Measurements from ENCODE around the gene RNF13. TPM values are rescaled to one million over a fixed set of nuclear protein-coding genes. Genes with fewer than 3 reads are reported as not detected.

Gene RNF13
- total and polyA plus RNA-seq, 2 donors (not counting 3 experiments of a cell fraction or from before 2014, with no cell fraction given) = 16.4 to 27.1 TPM

DNA sequence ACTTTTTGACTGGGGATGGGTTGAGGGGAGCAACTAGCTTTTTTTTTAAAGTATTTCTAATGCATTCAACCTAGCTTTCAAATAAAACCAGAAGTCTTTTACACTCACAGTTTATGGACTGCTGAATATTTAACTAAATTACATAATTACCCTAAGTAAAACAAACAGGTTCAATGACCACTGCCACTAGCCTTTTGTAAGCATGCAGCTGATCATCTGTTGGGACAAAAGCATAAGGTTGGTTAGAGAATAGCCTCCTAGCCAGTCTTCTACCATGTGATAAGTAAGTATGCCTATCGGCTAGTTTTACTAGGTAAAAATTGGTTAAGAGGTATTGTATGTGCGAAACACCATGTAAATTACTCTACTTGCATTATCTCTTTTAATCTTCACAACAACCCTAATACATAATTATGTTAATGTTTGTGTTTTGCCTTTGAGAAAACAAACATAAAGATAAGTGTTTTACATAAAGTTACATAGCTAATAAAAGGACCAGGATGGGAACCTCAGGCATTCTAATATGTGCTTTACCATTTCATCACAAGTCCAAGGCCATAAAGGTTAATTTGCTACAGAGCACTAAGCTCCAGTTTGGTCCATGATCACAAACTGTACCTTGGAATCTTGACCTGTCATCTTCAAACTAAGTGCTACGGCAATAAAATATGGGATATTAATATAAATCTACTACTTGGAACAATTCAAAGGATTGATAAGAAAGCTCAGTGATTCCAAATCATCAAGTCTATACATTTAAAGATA lies 144.5 kb downstream of the RNF13 start:
- no peak for FAIRE-seq
- no peak for DNase-seq (ENCODE audit: low read depth, low spot score)
- TF ChIP-seq FOS (IDR thresholded peaks at IDR 0.05; ENCODE audit: borderline replicate concordance, insufficient read depth, low read length) (no peak), EZH2 (IDR thresholded peaks at IDR 0.05; ENCODE audit: borderline replicate concordance, low read depth, low read length, severe bottlenecking) (no peak), GATA2 (IDR thresholded peaks at IDR 0.05; ENCODE audit: insufficient read depth, insufficient read length, low read depth, low read length) (no peak), JUN (IDR thresholded peaks at IDR 0.05; ENCODE audit: borderline replicate concordance, insufficient read depth, insufficient read length, low read depth) (no peak), POLR2A (IDR thresholded peaks at IDR 0.05; ENCODE audit: low read depth, low read length) (no peak), POLR2AphosphoS5 (IDR thresholded peaks at IDR 0.05; ENCODE audit: insufficient read depth, low read depth, low read length) (no peak), MYC (IDR thresholded peaks at IDR 0.05; ENCODE audit: low read depth, low read length) (no peak)
- TF ChIP-seq, protein P1, sequence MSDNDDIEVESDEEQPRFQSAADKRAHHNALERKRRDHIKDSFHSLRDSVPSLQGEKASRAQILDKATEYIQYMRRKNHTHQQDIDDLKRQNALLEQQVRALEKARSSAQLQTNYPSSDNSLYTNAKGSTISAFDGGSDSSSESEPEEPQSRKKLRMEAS (IDR thresholded peaks at IDR 0.05; ENCODE audit: insufficient read depth, insufficient read length) = no peak
- TF ChIP-seq, protein P2, sequence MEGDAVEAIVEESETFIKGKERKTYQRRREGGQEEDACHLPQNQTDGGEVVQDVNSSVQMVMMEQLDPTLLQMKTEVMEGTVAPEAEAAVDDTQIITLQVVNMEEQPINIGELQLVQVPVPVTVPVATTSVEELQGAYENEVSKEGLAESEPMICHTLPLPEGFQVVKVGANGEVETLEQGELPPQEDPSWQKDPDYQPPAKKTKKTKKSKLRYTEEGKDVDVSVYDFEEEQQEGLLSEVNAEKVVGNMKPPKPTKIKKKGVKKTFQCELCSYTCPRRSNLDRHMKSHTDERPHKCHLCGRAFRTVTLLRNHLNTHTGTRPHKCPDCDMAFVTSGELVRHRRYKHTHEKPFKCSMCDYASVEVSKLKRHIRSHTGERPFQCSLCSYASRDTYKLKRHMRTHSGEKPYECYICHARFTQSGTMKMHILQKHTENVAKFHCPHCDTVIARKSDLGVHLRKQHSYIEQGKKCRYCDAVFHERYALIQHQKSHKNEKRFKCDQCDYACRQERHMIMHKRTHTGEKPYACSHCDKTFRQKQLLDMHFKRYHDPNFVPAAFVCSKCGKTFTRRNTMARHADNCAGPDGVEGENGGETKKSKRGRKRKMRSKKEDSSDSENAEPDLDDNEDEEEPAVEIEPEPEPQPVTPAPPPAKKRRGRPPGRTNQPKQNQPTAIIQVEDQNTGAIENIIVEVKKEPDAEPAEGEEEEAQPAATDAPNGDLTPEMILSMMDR (IDR thresholded peaks at IDR 0.05; ENCODE audit: extremely low read depth in 1 of 2, insufficient read depth in 1 of 2, low read depth in 1 of 2, low read length in 2 of 2) = no peak
- Histone ChIP-seq H3K4me1 (ENCODE audit: control insufficient read depth, extremely low read depth, insufficient read depth, low read length) (peaks cover 14% of the 10 kb centered on the region), H3K27me3 (ENCODE audit: control insufficient read depth in 2 of 2, insufficient read depth in 2 of 2, low read length in 2 of 2) (no peaks in the 10 kb centered on the region), H3K9me3 (replicated peaks; ENCODE audit: control insufficient read depth, insufficient read depth, low read length) (no peaks in the 10 kb centered on the region), H3K4me2 (ENCODE audit: insufficient read depth, low read length) (no peak overlapping the region), H3K4me3 (replicated peaks in 1 of 3; ENCODE audit: insufficient read depth in 1 of 3, low read depth in 1 of 3, low read length in 3 of 3) (no peak overlapping the region), H4K20me1 (replicated peaks; ENCODE audit: control insufficient read depth, extremely low read depth, insufficient read depth, low read length) (no peaks in the 10 kb centered on the region), H3K9ac (replicated peaks; ENCODE audit: extremely low read depth, insufficient read depth, low read length) (no peak overlapping the region), H3K36me3 (ENCODE audit: control insufficient read depth in 2 of 2, extremely low read depth in 1 of 2, insufficient read depth in 2 of 2, low read length in 2 of 2) (no peaks in the 10 kb centered on the region), H3K9me1 (replicated peaks; ENCODE audit: control insufficient read depth, extremely low read depth, insufficient read depth, low read length) (no peaks in the 10 kb centered on the region), H3K79me2 (ENCODE audit: control insufficient read depth, insufficient read depth, low read length) (peaks cover 17% of the 10 kb centered on the region), H2AFZ (ENCODE audit: low read depth, low read length) (no peak overlapping the region), H3K27ac (ENCODE audit: insufficient read depth, low read depth, low read length) (no peak overlapping the region)
- no TSS peak for BruUV-seq (replicated peaks)
- CTCF ChIA-PET = interaction anchor here (1.6 to 2.1 kb wide), 3 partner anchors 10 to 20 kb away, joined by 5 to 12 read pairs (median 7); no protein-coding TSS in a partner anchor
- POLR2A ChIA-PET = no interaction called here
- intact Hi-C loops (cut with micrococcal nuclease) = no loop called here
- dilution Hi-C loops (cut with MboI; ENCODE audit: extremely low pct_ligation_motif_present, low sequenced_read_pairs) = no loop called here

All from endothelial cell of umbilical vein (primary cell).